Hematopoietic multipotent progenitor cell treated with erythropoietin and hydrocortisone succinate and interleukin-3 and kit ligand, for 15 days (in vitro differentiated cells): ENCODE measurements around the gene DGKH.

Experiments used
- DNase-seq: peaks from one replicate; pipeline ENCODE4 v3.0.0-alpha.2; 2015; ENCODE audit warnings: low spot score

DGKH gene

DNA sequence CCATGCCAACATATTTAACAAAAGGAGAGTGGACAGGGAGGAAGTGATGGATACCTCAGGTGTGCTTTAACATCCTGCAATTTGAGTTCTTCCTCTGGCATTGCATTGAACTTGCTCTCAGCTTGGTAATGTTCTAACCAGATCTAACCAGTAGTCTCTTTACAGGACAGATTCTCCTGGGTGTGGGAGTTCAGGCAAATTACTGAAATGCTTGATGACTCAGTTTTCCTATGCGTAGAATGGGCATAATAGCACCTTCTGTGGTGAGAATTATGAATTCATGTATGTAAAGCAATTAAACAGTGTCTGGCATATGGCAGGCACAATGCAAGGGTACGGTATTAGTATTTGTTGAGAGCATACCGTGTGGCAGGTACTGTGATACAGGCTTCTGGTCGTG lies 227.1 kb downstream of the DGKH start:
- no peak for DNase-seq

DNA sequence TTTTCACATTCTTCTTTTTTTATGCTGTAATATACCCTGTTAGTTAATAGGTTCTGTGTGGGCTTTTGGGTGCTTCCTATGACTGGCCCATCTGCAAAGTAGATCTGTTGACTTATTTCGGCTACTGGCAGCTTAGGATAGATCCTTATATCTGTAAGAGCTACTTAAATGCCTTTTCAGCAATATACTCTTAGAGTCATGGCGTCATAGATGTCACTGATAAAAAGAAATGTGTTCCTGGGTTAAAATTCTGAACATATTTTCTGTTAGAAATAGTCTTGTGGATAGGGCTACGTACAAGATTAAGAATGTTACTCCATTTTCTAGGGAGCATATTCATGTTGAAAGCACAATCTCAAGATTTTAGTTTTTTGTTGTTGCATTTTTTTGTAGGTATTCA lies 228.2 kb downstream of the DGKH start:
- no peak for DNase-seq

DNA sequence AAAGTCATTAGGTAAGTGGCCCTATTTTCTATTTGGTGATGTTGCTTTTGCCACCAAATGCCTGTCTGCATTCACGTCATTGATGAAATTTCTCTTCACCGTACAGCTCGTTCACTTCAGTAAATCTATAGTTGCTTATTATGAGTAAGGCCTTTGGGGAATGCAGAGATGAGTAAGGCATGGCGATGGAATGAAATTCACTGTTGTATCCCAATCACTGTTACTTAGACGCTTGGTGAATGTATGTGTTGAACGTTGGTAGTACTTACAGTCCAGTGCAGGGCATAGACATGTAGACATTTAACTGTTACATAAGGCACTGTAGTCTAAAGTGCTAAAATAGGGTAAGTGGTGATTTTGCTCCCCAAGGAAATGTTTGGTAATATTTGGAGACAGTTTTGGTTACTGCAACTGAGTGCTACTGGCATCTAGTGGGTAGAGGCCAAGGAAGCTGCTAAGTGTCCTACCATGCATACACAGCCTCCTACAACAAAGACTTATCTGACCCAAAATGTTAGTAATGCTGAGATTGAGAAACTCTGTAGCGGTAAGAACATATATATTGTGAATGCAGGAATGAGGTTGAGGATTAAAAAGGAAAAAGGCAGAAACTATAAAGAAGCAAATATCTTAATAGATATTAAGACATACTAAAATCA lies 229.3 kb downstream of the DGKH start:
- DNase-seq: no peak

DNA sequence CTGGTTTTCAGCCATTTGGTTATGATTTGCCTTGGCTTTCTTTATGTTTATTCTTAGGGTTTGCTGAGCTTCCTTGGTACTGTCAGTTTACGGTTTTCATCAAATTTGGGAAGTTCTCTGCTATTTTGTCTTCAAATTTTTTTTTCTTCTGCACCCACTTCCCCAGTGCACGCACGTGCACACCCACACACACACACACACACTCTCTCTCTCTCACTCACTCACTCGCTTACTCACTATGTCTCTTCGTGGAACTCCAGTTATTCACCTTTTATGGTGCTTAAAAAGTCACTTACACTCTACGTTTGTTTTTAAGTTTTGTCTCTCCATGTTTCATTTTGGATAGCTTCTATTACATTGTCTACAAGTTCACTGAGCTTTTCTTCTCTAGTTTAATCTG lies 230.6 kb downstream of the DGKH start:
- DNase-seq: no peak

DNA sequence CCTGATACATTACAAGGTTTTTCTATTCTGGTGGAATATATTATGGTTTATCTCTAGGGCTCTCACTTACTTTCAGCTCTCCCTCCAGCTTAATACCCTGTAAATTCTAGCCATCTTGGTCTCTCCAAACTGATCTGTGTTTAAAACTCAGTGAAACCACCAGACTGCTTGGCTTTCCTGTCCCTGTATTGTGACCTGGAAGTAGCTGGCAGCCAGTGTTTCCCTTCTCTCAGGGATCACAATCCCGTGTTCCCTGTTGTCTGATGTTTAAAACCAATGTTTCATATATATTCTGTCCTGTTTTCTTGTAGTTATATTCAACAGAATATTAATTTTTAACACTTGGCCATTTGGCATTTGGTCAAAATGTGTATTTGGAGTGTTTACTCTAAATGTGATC lies 231.5 kb downstream of the DGKH start:
- DNase-seq: no peak

DNA sequence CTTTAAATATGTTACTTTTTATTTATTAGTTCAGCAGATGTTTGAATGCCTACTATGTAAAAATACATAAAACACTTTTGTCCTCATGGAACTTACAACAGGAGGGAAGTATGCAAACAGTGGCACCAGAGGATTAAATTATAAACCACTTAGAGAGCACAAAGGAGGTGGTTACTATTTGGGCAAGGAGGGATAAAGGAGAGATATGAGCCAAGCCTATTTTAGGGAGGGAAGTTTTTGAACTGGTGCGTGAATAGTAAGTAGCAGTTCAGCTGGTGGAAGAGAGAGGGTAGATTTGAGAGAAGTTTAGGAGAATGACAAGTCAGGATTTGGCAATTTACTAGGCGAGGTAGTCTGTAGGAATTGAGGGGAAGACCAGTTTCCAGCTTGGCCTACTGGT lies 232.1 kb downstream of the DGKH start:
- no peak for DNase-seq

DNA sequence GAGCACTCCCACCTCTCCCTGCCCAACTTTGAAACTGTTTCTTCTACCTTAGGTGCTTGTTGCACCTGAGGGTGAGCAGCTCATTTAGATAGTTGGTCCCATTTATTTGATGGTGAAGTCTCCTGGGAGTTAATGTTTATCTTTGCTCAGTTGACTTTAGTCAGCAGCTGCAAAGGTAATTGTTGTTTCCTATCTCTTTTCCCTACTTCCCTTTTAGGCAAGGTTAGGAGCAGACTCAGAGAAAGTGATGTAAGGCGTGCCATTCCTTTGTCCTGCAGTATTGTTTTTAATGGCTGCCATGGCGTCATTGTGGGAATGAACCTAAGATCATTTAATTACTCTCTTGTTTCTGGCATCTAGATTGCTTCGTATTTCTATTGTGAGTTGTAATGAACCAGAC lies 235.1 kb downstream of the DGKH start:
- DNase-seq: no peak

DNA sequence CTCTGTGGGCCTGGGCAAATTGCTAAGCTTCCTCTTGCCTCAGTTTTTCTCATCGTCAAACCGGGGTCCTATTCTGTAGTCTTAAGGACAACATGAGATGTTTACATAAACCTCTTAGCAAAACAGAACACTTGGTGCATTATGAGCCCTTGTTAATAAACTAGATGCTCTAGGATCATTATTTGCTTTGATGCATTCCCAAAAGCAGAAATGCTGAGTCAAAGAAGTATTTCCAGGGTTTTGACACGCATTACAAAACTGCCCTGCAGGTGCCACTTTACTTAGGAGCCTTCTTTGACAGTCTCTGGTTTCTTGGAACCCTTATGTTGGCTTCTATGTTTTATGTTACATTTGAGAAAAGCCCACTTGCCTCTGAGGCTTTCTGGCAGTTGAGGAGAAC lies 235.6 kb downstream of the DGKH start:
- no peak for DNase-seq
